H1 (cell line): ENCODE data around the gene NBEA. TPM values are rescaled to one million over a fixed set of nuclear protein-coding genes. Genes with fewer than 3 reads are reported as not detected.

Experiments
- CTCF ChIA-PET: fragments of 300-600 bp; sonication (Branson Sonifier 250); formaldehyde crosslinking; loops from one replicate; lab custom pipeline; 2021; ENCODE audit not compliant: partially characterized antibody; lab: Charles Lee
- POLR2A ChIA-PET: fragments of 300-600 bp; sonication (Branson Sonifier 250); formaldehyde crosslinking; loops from one replicate; lab custom pipeline; 2021; ENCODE audit warnings: inconsistent platforms; ENCODE audit not compliant: partially characterized antibody; lab: Charles Lee
- DNase-seq, 2 experiments: peaks; one replicate each; pipeline versions ENCODE4 v3.0.0 to v3.0.0-alpha.2; 2010 to 2022; ENCODE audit warnings: low spot score in 2 of 2, low read depth in 1 of 2, mixed read lengths in 1 of 2
- FAIRE-seq: peaks from 2 replicates; lab custom pipeline; 2011; peaks lifted over from hg19 to GRCh38; lab: Jason Lieb, UNC
- H2AFZ ChIP-seq: 2 replicates; pipeline ENCODE4 v1.8.1; 2012; ENCODE audit warnings: low read length, inconsistent platforms
- H2AK5ac ChIP-seq: 2 replicates; pipeline ENCODE4 v1.6.1; 2013; ENCODE audit warnings: low read depth, low read length
- H2BK120ac ChIP-seq: replicated peaks from 2 replicates; pipeline ENCODE3; 2013; ENCODE audit warnings: low read depth, low read length, inconsistent platforms
- H2BK12ac ChIP-seq: 2 replicates; pipeline ENCODE4 v1.6.1; 2013; ENCODE audit warnings: low read depth, low read length
- H2BK15ac ChIP-seq: 2 replicates; pipeline ENCODE4 v1.6.1; 2013; ENCODE audit warnings: low read length
- H2BK20ac ChIP-seq: 2 replicates; pipeline ENCODE4 v1.6.1; 2013; ENCODE audit warnings: low read length
- H2BK5ac ChIP-seq: 2 replicates; pipeline ENCODE4 v1.6.1; 2013; ENCODE audit warnings: low read depth, low read length
- H3K14ac ChIP-seq: 2 replicates; pipeline ENCODE4 v1.6.1; 2013; ENCODE audit warnings: inconsistent platforms; ENCODE audit not compliant: insufficient read length
- H3K18ac ChIP-seq: 2 replicates; pipeline ENCODE4 v1.6.1; 2013; ENCODE audit warnings: low read length; ENCODE audit errors: extremely low read depth
- H3K23ac ChIP-seq: 2 replicates; pipeline ENCODE4 v1.6.1; 2013; ENCODE audit warnings: inconsistent platforms; ENCODE audit not compliant: insufficient read length
- H3K23me2 ChIP-seq: 2 replicates; pipeline ENCODE4 v1.6.1; 2013; ENCODE audit warnings: low read depth, low read length
- H3K27ac ChIP-seq: 2 replicates; pipeline ENCODE4 v1.6.1; 2011; ENCODE audit warnings: low read depth, low read length, inconsistent platforms
- H3K27me3 ChIP-seq, 4 experiments: replicated peaks in 1 of 4; 1 replicate in 1 of 4; 2 replicates in 3 of 4; pipeline versions ENCODE4 v1.6.1 to v1.8.1; 2011 to 2013; ENCODE audit warnings: low read length in 3 of 4, mild to moderate bottlenecking in 3 of 4, inconsistent platforms in 2 of 4, mixed read lengths in 2 of 4, moderate library complexity in 1 of 4; ENCODE audit not compliant: control insufficient read depth in 3 of 4, insufficient read depth in 3 of 4; ENCODE audit errors: extremely low read depth in 1 of 4
- H3K36me3 ChIP-seq, 4 experiments: 2 replicates each; pipeline versions ENCODE4 v1.6.1 to v1.8.1; 2011 to 2013; ENCODE audit warnings: mild to moderate bottlenecking in 4 of 4, low read length in 3 of 4, moderate library complexity in 2 of 4, control low read depth in 1 of 4, inconsistent platforms in 1 of 4; ENCODE audit not compliant: insufficient read depth in 4 of 4, control insufficient read depth in 2 of 4
- H3K4ac ChIP-seq: replicated peaks from 2 replicates; pipeline ENCODE3; 2013; ENCODE audit warnings: low read length, low read depth, mixed read lengths, inconsistent platforms; ENCODE audit not compliant: insufficient read length
- H3K4me1 ChIP-seq, 4 experiments: replicated peaks in 1 of 4; 1 replicate in 1 of 4; 2 replicates in 3 of 4; pipeline versions ENCODE4 v1.6.1 to v1.8.1; 2011 to 2013; ENCODE audit warnings: low read length in 3 of 4, inconsistent platforms in 2 of 4, mixed read lengths in 1 of 4; ENCODE audit not compliant: insufficient read depth in 4 of 4, control insufficient read depth in 3 of 4
- H3K4me2 ChIP-seq, 2 experiments: 2 replicates each; pipeline versions ENCODE4 v1.6.1 to v1.8.1; 2011 to 2013; ENCODE audit warnings: low read depth in 2 of 2, low read length in 2 of 2, control low read depth in 1 of 2, inconsistent platforms in 1 of 2, mild to moderate bottlenecking in 1 of 2; ENCODE audit not compliant: insufficient read depth in 1 of 2
- H3K4me3 ChIP-seq, 4 experiments: fragments of 200-600, 300-600 bp in 1 of 4; sonication (generic), shearing (Covaris generic), sonication (Bioruptor Twin) in 1 of 4; 2 replicates each; pipeline versions ENCODE4 v1.5.1 to v1.8.1; 2011 to 2016; ENCODE audit warnings: low read length in 4 of 4, low read depth in 3 of 4, control low read depth in 2 of 4, inconsistent platforms in 2 of 4, mild to moderate bottlenecking in 2 of 4, mixed read lengths in 1 of 4, moderate library complexity in 1 of 4; ENCODE audit not compliant: insufficient read depth in 2 of 4; ENCODE audit errors: extremely low read depth in 1 of 4
- H3K56ac ChIP-seq: replicated peaks from 2 replicates; pipeline ENCODE3; 2013; ENCODE audit warnings: low read depth, mild to moderate bottlenecking, mixed read lengths, low read length, inconsistent platforms; ENCODE audit not compliant: insufficient read length
- H3K79me1 ChIP-seq: 2 replicates; pipeline ENCODE4 v1.6.1; 2013; ENCODE audit warnings: low read depth, low read length, control low read depth
- H3K79me2 ChIP-seq, 2 experiments: 2 replicates each; pipeline versions ENCODE4 v1.6.1 to v1.8.1; 2012 to 2013; ENCODE audit warnings: low read length in 2 of 2, mild to moderate bottlenecking in 2 of 2, inconsistent platforms in 1 of 2; ENCODE audit not compliant: insufficient read depth in 2 of 2, control insufficient read depth in 1 of 2
- H3K9ac ChIP-seq, 4 experiments: replicated peaks in 1 of 4; 1 replicate in 1 of 4; 2 replicates in 3 of 4; pipeline versions ENCODE4 v1.6.1 to v1.8.1; 2011 to 2013; ENCODE audit warnings: low read depth in 3 of 4, low read length in 3 of 4, control low read depth in 2 of 4, mild to moderate bottlenecking in 2 of 4, moderate library complexity in 2 of 4, inconsistent platforms in 1 of 4; ENCODE audit errors: extremely low read depth in 1 of 4
- H3K9me3 ChIP-seq, 2 experiments: 2 replicates each; pipeline versions ENCODE4 v1.6.1 to v1.8.1; 2012 to 2013; ENCODE audit warnings: mild to moderate bottlenecking in 2 of 2, moderate library complexity in 2 of 2, control low read depth in 1 of 2, inconsistent platforms in 1 of 2, low read depth in 1 of 2, low read length in 1 of 2, mixed read lengths in 1 of 2; ENCODE audit not compliant: insufficient read depth in 2 of 2
- H4K20me1 ChIP-seq, 2 experiments: replicated peaks in 1 of 2; 2 replicates each; pipeline versions ENCODE3 to v1.8.1; 2011 to 2013; ENCODE audit warnings: inconsistent platforms in 2 of 2, low read length in 2 of 2, mild to moderate bottlenecking in 1 of 2; ENCODE audit not compliant: insufficient read depth in 2 of 2, control insufficient read depth in 1 of 2
- H4K5ac ChIP-seq: 2 replicates; pipeline ENCODE4 v1.6.1; 2013; ENCODE audit warnings: low read length, low read depth, mixed read lengths, inconsistent platforms; ENCODE audit not compliant: insufficient read length
- H4K8ac ChIP-seq: 2 replicates; pipeline ENCODE4 v1.8.0; 2013; ENCODE audit warnings: mild to moderate bottlenecking, moderate library complexity, low read length, inconsistent platforms; ENCODE audit not compliant: insufficient read depth; ENCODE audit errors: extremely low read depth
- H4K91ac ChIP-seq: replicated peaks from 2 replicates; pipeline ENCODE3; 2013; ENCODE audit warnings: low read length, mixed read lengths, inconsistent platforms; ENCODE audit not compliant: insufficient read length
- CHD1 ChIP-seq: IDR thresholded peaks from 2 replicates; pipeline ENCODE4 v1.6.1; 2012; ENCODE audit warnings: low read depth, low read length, improper control_type of control experiment
- KDM4A ChIP-seq: IDR thresholded peaks from one replicate; pipeline ENCODE4 v1.7.1; 2012; ENCODE audit warnings: low read depth, mild to moderate bottlenecking, moderate library complexity, low read length, inconsistent platforms; ENCODE audit not compliant: severe bottlenecking
- MAX ChIP-seq: IDR thresholded peaks from 2 replicates; pipeline ENCODE4 v1.6.1; 2012; ENCODE audit warnings: inconsistent platforms
- POLR2A ChIP-seq, 2 experiments: IDR thresholded peaks; 1 replicate in 1 of 2; 2 replicates in 1 of 2; pipeline ENCODE4 v1.6.1; 2011; ENCODE audit warnings: low read depth in 2 of 2, low read length in 2 of 2, mild to moderate bottlenecking in 2 of 2; ENCODE audit errors: control extremely low read depth in 1 of 2
- POLR2AphosphoS5 ChIP-seq: IDR thresholded peaks from 2 replicates; pipeline ENCODE4 v1.6.1; 2011; ENCODE audit warnings: low read depth, low read length
- RXRA ChIP-seq: IDR thresholded peaks from 2 replicates; pipeline ENCODE4 v1.6.1; 2011; ENCODE audit warnings: low read depth, mild to moderate bottlenecking, low read length, moderate library complexity; ENCODE audit not compliant: insufficient read depth
- SP4 ChIP-seq: IDR thresholded peaks from 2 replicates; pipeline ENCODE4 v1.6.1; 2012; ENCODE audit warnings: low read length, inconsistent platforms
- SRF ChIP-seq: IDR thresholded peaks from 2 replicates; pipeline ENCODE4 v1.6.1; 2011; ENCODE audit warnings: mild to moderate bottlenecking, low read depth, low read length, moderate library complexity
- whole genome bisulfite sequencing, 2 experiments: shearing (Covaris generic) in 1 of 2; methylation state at CpG; one replicate each; pipeline versions ENCODE4 v1.1.6 to v1.1.7; 2013 to 2015; ENCODE audit warnings: low lambda C conversion rate in 2 of 2, mixed read lengths in 2 of 2, inconsistent platforms in 1 of 2, low coverage in 1 of 2, missing lambda C conversion rate in 1 of 2; ENCODE audit not compliant: insufficient replicate concordance in 2 of 2, insufficient coverage in 1 of 2, insufficient read length in 1 of 2; ENCODE audit errors: extremely low coverage in 1 of 2, missing lambda C conversion rate in 1 of 2; 5-methylcytosine and 5-hydroxymethylcytosine counted together
- polyA plus RNA-seq, 7 experiments: library from polyadenylated mRNA; depleted of rRNA in 3 of 7; stranded (reverse) in 5 of 7; unstranded in 2 of 7; fragments of >200 nt in 5 of 7; fragments of 200-250 nt in 2 of 7; gene quantifications; 1 replicate in 5 of 7; 2 replicates in 1 of 7; 4 replicates in 1 of 7; pipeline versions ENCODE4 v1.2.1 to v1.2.3, GENCODE V29; 2011 to 2013; ENCODE audit warnings: missing spikeins in 2 of 7, mixed read lengths in 2 of 7
- total RNA-seq: library from RNA; stranded (reverse); fragmentation: NEBNext Ultra II Directional; extraction: Animal tissue kit (Norgen Biotek cat#: 25700); gene quantifications from 2 replicates; pipeline ENCODE4 v1.2.1, GENCODE V29; 2021
- TF ChIP-seq, protein P1 (sequence below): IDR thresholded peaks from 2 replicates; pipeline ENCODE4 v1.6.1; 2011; ENCODE audit warnings: low read length, improper control_type of control experiment

Gene NBEA
- total and polyA plus RNA-seq, 2 of the 8 experiments (the other 6 are each of a cell fraction or from before 2014, with no cell fraction given), result 14.2 to 21.5 TPM

DNA sequence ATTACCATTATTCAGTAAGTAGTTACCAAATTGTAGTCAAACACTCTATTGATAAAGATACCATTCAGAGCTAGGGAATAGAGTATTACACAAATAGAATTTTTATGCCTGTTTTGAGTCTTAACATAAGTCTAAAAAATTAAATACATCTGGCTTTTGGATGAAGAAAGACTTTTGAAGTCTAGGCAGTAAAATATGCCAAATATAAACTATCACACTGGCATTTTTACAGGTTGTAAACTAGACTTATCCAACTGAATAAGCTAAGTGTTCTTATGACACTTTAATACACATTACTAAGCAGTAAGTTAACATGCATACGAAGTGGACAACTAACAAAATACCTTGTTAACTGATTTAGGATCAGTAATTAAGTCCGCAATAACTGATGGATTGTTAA, 425.5 kb downstream of the NBEA start:
- Histone ChIP-seq H3K4me3 (no peak overlapping the region), H3K9me3 (no peaks in the 10 kb centered on the region; a peak in 1 of 4 replicates), H3K14ac (no peak overlapping the region), H2BK12ac (no peak overlapping the region), H4K5ac (no peak overlapping the region), H3K56ac (no peak overlapping the region), H3K36me3 (no peaks in the 10 kb centered on the region), H4K20me1 (no peaks in the 10 kb centered on the region), H3K4me1 (no peaks in the 10 kb centered on the region), H3K23ac (no peak overlapping the region), H2AFZ (no peak overlapping the region), H3K23me2 (no peaks in the 10 kb centered on the region), H3K79me2 (no peaks in the 10 kb centered on the region), H2AK5ac (no peak overlapping the region), H2BK20ac (no peak overlapping the region), H4K8ac (no peak overlapping the region), H3K4me2 (no peak overlapping the region), H3K18ac (no peak overlapping the region), H2BK15ac (no peak overlapping the region), H4K91ac (no peak overlapping the region), H2BK120ac (no peak overlapping the region), H2BK5ac (no peak overlapping the region), H3K27me3 (no peaks in the 10 kb centered on the region), H3K4ac (no peak overlapping the region), H3K79me1 (no peaks in the 10 kb centered on the region), H3K27ac (no peak overlapping the region), H3K9ac (no peak overlapping the region)
- 87% methylated on average over 2 of the region's 2 CpGs; no CpG with 5 or more reads in 1 of the 2 experiments for WGBS, 2 experiments
- FAIRE-seq, result no peak
- DNase-seq, result no peak
- ChIA-PET CTCF (interaction anchor here (0.9 kb wide), 1 partner anchor 9 kb away, joined by 3 read pairs; no protein-coding TSS in a partner anchor), POLR2A (no interaction called here)
- TF ChIP-seq POLR2A (IDR thresholded peaks at IDR 0.05; ENCODE audit: control extremely low read depth in 1 of 2, low read depth in 2 of 2, low read length in 2 of 2), result no peak
- TF ChIP-seq SP4, result no peak
- TF ChIP-seq SRF, result no peak
- TF ChIP-seq MAX, result no peak
- TF ChIP-seq KDM4A, result no peak
- no peak for TF ChIP-seq POLR2AphosphoS5
- no peak for TF ChIP-seq RXRA
- TF ChIP-seq, protein P1, sequence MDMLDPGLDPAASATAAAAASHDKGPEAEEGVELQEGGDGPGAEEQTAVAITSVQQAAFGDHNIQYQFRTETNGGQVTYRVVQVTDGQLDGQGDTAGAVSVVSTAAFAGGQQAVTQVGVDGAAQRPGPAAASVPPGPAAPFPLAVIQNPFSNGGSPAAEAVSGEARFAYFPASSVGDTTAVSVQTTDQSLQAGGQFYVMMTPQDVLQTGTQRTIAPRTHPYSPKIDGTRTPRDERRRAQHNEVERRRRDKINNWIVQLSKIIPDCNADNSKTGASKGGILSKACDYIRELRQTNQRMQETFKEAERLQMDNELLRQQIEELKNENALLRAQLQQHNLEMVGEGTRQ, result no peak
- no peak for TF ChIP-seq CHD1
